Gastrocnemius medialis (tissue), 4 donors: Measurements from ENCODE around the gene PDE5A. TPM values are rescaled to one million over a fixed set of nuclear protein-coding genes. Genes with fewer than 3 reads are reported as not detected.

Experiments used
- ATAC-seq, 2 donors: fragments of 150-250 bp; one replicate each; pipeline ENCODE4 v1.9.1; 2016
- DNase-seq, 2 donors: peaks; one replicate each; pipeline ENCODE4 v3.0.0-alpha.2; 2019
- H3K27ac ChIP-seq, 4 donors: fragments of 200-600 bp; sonication (generic); 1 replicate in 1 of 4; 2 replicates in 3 of 4; pipeline ENCODE4 v1.5.1; 2016 to 2018; ENCODE audit warnings: mild to moderate bottlenecking in 2 of 4, moderate library complexity in 1 of 4
- H3K27me3 ChIP-seq, 3 donors: fragments of 200-600 bp; sonication (generic) in 2 of 3; 1 replicate in 1 of 3; 2 replicates in 2 of 3; pipeline versions ENCODE4 v1.5.1 to v1.6.0; 2016 to 2019; ENCODE audit warnings: mild to moderate bottlenecking in 1 of 3, moderate library complexity in 1 of 3
- H3K36me3 ChIP-seq, 2 donors: fragments of 200-600 bp; sonication (generic) in 1 of 2; one replicate each; pipeline ENCODE4 v1.5.1; 2017 to 2018
- H3K4me1 ChIP-seq, 2 donors: fragments of 200-600 bp; sonication (generic) in 1 of 2; one replicate each; pipeline ENCODE4 v1.5.1; 2016 to 2017; ENCODE audit warnings: mild to moderate bottlenecking in 2 of 2
- H3K4me3 ChIP-seq, 4 donors: fragments of 200-600 bp; sonication (generic) in 3 of 4; 1 replicate in 1 of 4; 2 replicates in 3 of 4; pipeline ENCODE4 v1.5.1; 2016 to 2019; ENCODE audit warnings: mild to moderate bottlenecking in 2 of 4
- H3K9me3 ChIP-seq, 3 donors: fragments of 200-600 bp; sonication (generic) in 2 of 3; 1 replicate in 1 of 3; 2 replicates in 2 of 3; pipeline ENCODE4 v1.5.1; 2016 to 2019
- POLR2A ChIP-seq, 2 donors: fragments of 450-650 bp; IDR thresholded peaks; one replicate each; pipeline ENCODE4 v1.6.1; 2017; ENCODE audit warnings: antibody characterized with exemption in 2 of 2, mild to moderate bottlenecking in 2 of 2, moderate library complexity in 2 of 2
- in situ Hi-C, 4 donors: fragments of 200-750 bp; cut with MboI; loops; one replicate each; pipeline versions ENCODE4 v1.15.0 to v1.8.0; 2017; ENCODE audit warnings: low sequenced_read_pairs in 4 of 4
- intact Hi-C: fragments of 100-400 bp; cut with DNase I; formaldehyde crosslinking; loops from one replicate; pipeline ENCODE4 v1.15.1; 2023; ENCODE audit warnings: low total_unique reads
- total RNA-seq, 4 donors: library from RNA; depleted of rRNA; stranded (reverse); fragments of >200 nt; gene quantifications; one replicate each; pipeline versions ENCODE4 v1.1.0 to v1.2.3, GENCODE V29; 2016
- TF ChIP-seq, protein P1 (sequence below), 5 experiments: fragments of 450-650 bp in 3 of 5; fragments of 200-600 bp in 2 of 5; sonication (generic) in 2 of 5; IDR thresholded peaks in 4 of 5; conservative IDR thresholded peaks in 1 of 5; 1 replicate in 4 of 5; 2 replicates in 1 of 5; pipeline ENCODE4 v1.5.1; 2016 to 2019; ENCODE audit warnings: antibody characterized with exemption in 5 of 5, mild to moderate bottlenecking in 3 of 5, moderate library complexity in 3 of 5

PDE5A gene
- total RNA-seq, result 1 to 10 TPM; 5.5 to 9.9 (median 6.0) TPM

DNA sequence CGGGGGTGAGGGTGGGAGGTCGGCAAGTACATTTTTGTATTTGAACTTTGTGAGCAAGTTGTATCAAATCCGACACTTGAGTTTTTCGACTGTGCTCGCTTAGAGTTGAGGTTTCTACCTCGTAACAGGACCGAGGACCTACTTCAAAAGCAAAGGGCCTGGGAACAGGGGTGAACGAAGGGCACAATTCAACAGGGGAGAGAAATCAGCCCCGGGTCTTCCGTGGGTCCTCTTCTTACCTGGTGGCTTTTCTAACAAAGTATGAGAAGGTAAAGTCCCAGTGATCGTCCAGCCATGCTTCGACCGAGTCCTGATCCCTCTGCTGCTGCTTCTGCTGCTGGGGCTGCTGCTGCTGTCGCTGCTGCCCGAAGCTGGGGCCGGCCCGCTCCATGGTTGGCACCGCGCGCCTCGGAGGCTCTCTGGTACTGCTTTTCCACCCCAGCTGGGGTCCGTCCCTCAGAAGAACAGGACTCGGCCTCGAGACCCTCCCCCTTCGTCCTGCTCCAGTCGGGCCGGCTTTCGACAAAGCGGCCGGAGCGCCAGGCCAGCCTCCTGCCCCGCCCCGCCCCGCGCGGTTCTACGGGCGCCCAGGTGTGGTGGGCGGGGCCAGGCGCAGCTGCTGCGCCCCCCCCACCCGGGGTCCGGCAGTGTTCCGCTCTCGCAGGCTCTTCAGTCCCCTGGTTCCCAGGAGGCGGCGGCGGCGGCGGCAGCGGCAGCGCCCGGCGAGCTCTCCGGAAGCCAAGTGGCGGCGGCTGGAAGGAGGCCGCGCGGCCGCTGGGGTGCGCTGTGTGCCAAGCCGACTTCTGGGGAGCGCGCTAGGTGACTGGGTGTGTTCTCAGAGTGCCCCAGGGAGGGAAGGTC is at the start of gene PDE5A:
Gene PDE5A (minus strand): TSS at position 524 of the 861 bp plus-strand sequence. CDS start 133 bp downstream, at position 391.
- Histone ChIP-seq H3K27me3 (no peaks in the 10 kb centered on the region), H3K4me3 (peak within 1 kb of the TSS; percentile 85 to 98 (median 90)), H3K36me3 (no peaks in the 10 kb centered on the region), H3K9me3 (no peaks in the 10 kb centered on the region), H3K4me1 (peaks cover 6 to 20% of the 10 kb centered on the region in 2 donors), H3K27ac (peak within 1 kb of the TSS; percentile 78 to 88 (median 86))
- peak; percentile 56 to 69 for DNase-seq
- intact Hi-C loops, result loop anchor here (1.0 to 10.0 kb wide), 4 partner anchors 40 to 584 kb away; no protein-coding TSS in a partner anchor
- in situ Hi-C loops, result loop anchor here in 1 of 4 donors (10.0 kb wide), 1 partner anchor 54 kb away; no protein-coding TSS in a partner anchor
- peak in 1 of 2 donors; percentile 38 for TF ChIP-seq POLR2A (IDR thresholded peaks at IDR 0.05)
- TF ChIP-seq, protein P1, sequence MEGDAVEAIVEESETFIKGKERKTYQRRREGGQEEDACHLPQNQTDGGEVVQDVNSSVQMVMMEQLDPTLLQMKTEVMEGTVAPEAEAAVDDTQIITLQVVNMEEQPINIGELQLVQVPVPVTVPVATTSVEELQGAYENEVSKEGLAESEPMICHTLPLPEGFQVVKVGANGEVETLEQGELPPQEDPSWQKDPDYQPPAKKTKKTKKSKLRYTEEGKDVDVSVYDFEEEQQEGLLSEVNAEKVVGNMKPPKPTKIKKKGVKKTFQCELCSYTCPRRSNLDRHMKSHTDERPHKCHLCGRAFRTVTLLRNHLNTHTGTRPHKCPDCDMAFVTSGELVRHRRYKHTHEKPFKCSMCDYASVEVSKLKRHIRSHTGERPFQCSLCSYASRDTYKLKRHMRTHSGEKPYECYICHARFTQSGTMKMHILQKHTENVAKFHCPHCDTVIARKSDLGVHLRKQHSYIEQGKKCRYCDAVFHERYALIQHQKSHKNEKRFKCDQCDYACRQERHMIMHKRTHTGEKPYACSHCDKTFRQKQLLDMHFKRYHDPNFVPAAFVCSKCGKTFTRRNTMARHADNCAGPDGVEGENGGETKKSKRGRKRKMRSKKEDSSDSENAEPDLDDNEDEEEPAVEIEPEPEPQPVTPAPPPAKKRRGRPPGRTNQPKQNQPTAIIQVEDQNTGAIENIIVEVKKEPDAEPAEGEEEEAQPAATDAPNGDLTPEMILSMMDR (IDR thresholded peaks at IDR 0.05 in 4 of 5, conservative IDR thresholded peaks at IDR 0.05 in 1 of 5), result peak; percentile 72 to 92 (median 83)
- peak; percentile 73 to 79 for ATAC-seq

GRCh38 chr4:119676101-119676500 is 47.5 kb upstream of the PDE5A start:
- TF ChIP-seq POLR2A (IDR thresholded peaks at IDR 0.05), result no peak
- TF ChIP-seq, protein P1 (IDR thresholded peaks at IDR 0.05 in 4 of 5, conservative IDR thresholded peaks at IDR 0.05 in 1 of 5), result no peak
- H3K4me3 ChIP-seq, result no peak overlapping the region
- no peaks in the 10 kb centered on the region for H3K9me3 ChIP-seq
- intact Hi-C loops, result no loop called here
- DNase-seq (no peak), ATAC-seq (no peak)
- no peaks in the 10 kb centered on the region for H3K27me3 ChIP-seq
- no peak overlapping the region for H3K27ac ChIP-seq
- in situ Hi-C loops, result no loop called here
- no peaks in the 10 kb centered on the region for H3K4me1 ChIP-seq
- H3K36me3 ChIP-seq, result no peaks in the 10 kb centered on the region

- no peak for TF ChIP-seq POLR2A (IDR thresholded peaks at IDR 0.05)
- TF ChIP-seq, protein P1 (IDR thresholded peaks at IDR 0.05 in 4 of 5, conservative IDR thresholded peaks at IDR 0.05 in 1 of 5), result no peak
- Histone ChIP-seq H3K9me3 (no peaks in the 10 kb centered on the region), H3K27ac (no peak overlapping the region), H3K36me3 (no peaks in the 10 kb centered on the region), H3K27me3 (no peaks in the 10 kb centered on the region), H3K4me1 (no peaks in the 10 kb centered on the region), H3K4me3 (no peak overlapping the region)
- no peak for DNase-seq
- in situ Hi-C loops, result no loop called here
- no peak for ATAC-seq
- intact Hi-C loops, result no loop called here
These were observed 46.8 kb upstream of the PDE5A start for GRCh38 chr4:119675391-119675790.

- no peak overlapping the region for H3K27ac ChIP-seq
- no peak for ATAC-seq
- H3K4me3 ChIP-seq, result no peak overlapping the region
- no peak for DNase-seq
- H3K9me3 ChIP-seq, result no peaks in the 10 kb centered on the region
- in situ Hi-C loops (no loop called here), intact Hi-C loops (no loop called here)
- no peaks in the 10 kb centered on the region for H3K27me3 ChIP-seq
- H3K36me3 ChIP-seq, result no peaks in the 10 kb centered on the region
- no peak for TF ChIP-seq POLR2A (IDR thresholded peaks at IDR 0.05)
- TF ChIP-seq, protein P1 (IDR thresholded peaks at IDR 0.05 in 4 of 5, conservative IDR thresholded peaks at IDR 0.05 in 1 of 5), result no peak
- no peaks in the 10 kb centered on the region for H3K4me1 ChIP-seq
These were observed 44.3 kb upstream of the PDE5A start for GRCh38 chr4:119672938-119673337.
